K562 (cell line): Measurements from ENCODE around the gene LRRC71. TPM values are rescaled to one million over a fixed set of nuclear protein-coding genes. Genes with fewer than 3 reads are reported as not detected.

Experiments used
- EHMT2 ChIP-seq: fragments of 450-650 bp; IDR thresholded peaks from 2 replicates; pipeline ENCODE4 v1.6.1; 2018; ENCODE audit warnings: antibody characterized with exemption
- FOS ChIP-seq: IDR thresholded peaks from 3 replicates; pipeline ENCODE4 v1.6.1; 2011; ENCODE audit not compliant: insufficient read length; ENCODE audit errors: extremely low read depth
- KLF13 ChIP-seq: fragments of 450-650 bp; IDR thresholded peaks from 2 replicates; pipeline ENCODE4 v1.6.1; 2016; ENCODE audit warnings: missing genetic modification characterization, low read depth, mild to moderate bottlenecking, missing compliant biosample characterization, moderate library complexity, borderline replicate concordance
- MAFK ChIP-seq: IDR thresholded peaks from 2 replicates; pipeline ENCODE4 v1.6.1; 2011; ENCODE audit warnings: low read length, improper control_type of control experiment
- MAZ ChIP-seq, 2 experiments: fragments of 450-650 bp in 1 of 2; sonication (generic) in 1 of 2; formaldehyde crosslinking; IDR thresholded peaks in 1 of 2; conservative IDR thresholded peaks in 1 of 2; 2 replicates each; pipeline versions ENCODE4 v1.4.0 to v1.5.0; 2020; ENCODE audit warnings: mild to moderate bottlenecking in 1 of 2, missing genetic modification reagents in 1 of 2
- NBN ChIP-seq: fragments of 450-650 bp; IDR thresholded peaks from 2 replicates; pipeline ENCODE4 v1.6.1; 2016; ENCODE audit warnings: low read depth, mild to moderate bottlenecking
- NFRKB ChIP-seq: fragments of 450-650 bp; IDR thresholded peaks from 2 replicates; pipeline ENCODE4 v1.6.1; 2016; ENCODE audit warnings: low read depth
- PTBP1 ChIP-seq: fragments of 200-400 bp; formaldehyde crosslinking; IDR thresholded peaks from 2 replicates; pipeline ENCODE4 v1.6.1; 2017; ENCODE audit warnings: low read depth, low read length
- SNRNP70 ChIP-seq: fragments of 200-400 bp; formaldehyde crosslinking; optimal IDR thresholded peaks from 2 replicates; pipeline ENCODE3; 2017; ENCODE audit warnings: low read depth, low read length
- SRF ChIP-seq, 2 experiments: fragments of 250-450, 450-650 bp in 1 of 2; sonication (Bioruptor Pico) in 1 of 2; sonication (generic) in 1 of 2; formaldehyde crosslinking; IDR thresholded peaks; 2 replicates each; pipeline versions ENCODE4 v1.5.0 to v1.5.1; 2020 to 2022; ENCODE audit warnings: mild to moderate bottlenecking in 1 of 2, missing genetic modification reagents in 1 of 2
- TCFL5 ChIP-seq: fragments of 250-450 bp; sonication (Bioruptor Pico); conservative IDR thresholded peaks from 2 replicates; pipeline ENCODE4 v1.6.1; 2021; ENCODE audit warnings: mild to moderate bottlenecking, moderate library complexity, matching md5 sums
- ZKSCAN3 ChIP-seq: fragments of 250-450 bp; sonication (Bioruptor Pico); IDR thresholded peaks from 2 replicates; pipeline ENCODE4 v1.4.0; 2020
- ZNF263 ChIP-seq: sonication (generic); formaldehyde crosslinking; IDR thresholded peaks from 2 replicates; pipeline ENCODE4 v1.8.0; 2022; ENCODE audit warnings: mild to moderate bottlenecking, missing genetic modification reagents, borderline replicate concordance
- ZNF384 ChIP-seq: IDR thresholded peaks from 2 replicates; pipeline ENCODE4 v1.6.1; 2012; ENCODE audit warnings: low read depth, low read length, improper control_type of control experiment
- ZNF764 ChIP-seq: fragments of 250-450 bp; sonication (Bioruptor Pico); IDR thresholded peaks from 2 replicates; pipeline ENCODE4 v1.4.0; 2020; ENCODE audit warnings: low read depth, mild to moderate bottlenecking, moderate library complexity
- polyA plus RNA-seq, 8 experiments: library from polyadenylated mRNA; depleted of rRNA in 4 of 8; stranded (reverse) in 5 of 8; unstranded in 3 of 8; fragments of >200 nt; fragmentation: Nextera tagmentation in 2 of 8; fragmentation: Illumina TruSeq in 1 of 8; extraction: Ambion mirVana in 2 of 8; extraction: Trizol in 1 of 8; gene quantifications; 2 replicates each; pipeline versions ENCODE4 v1.2.1 to v1.2.3, GENCODE V29; 2011 to 2014; ENCODE audit warnings: inconsistent platforms in 1 of 8, missing spikeins in 1 of 8
- total RNA-seq, 7 experiments: library from RNA; depleted of rRNA in 6 of 7; stranded (reverse); fragments of >200 nt in 6 of 7; fragmentation: Illumina TruSeq in 2 of 7; extraction: Trizol in 2 of 7; gene quantifications; 2 replicates each; pipeline versions ENCODE4 v1.2.1 to v1.2.3, GENCODE V29; 2011 to 2021; ENCODE audit warnings: low replicate concordance in 1 of 7
- TF ChIP-seq, protein P1 (sequence below): fragments of 450-650 bp; IDR thresholded peaks from 2 replicates; pipeline ENCODE4 v1.6.1; 2014; ENCODE audit warnings: low read depth, mild to moderate bottlenecking, moderate library complexity, borderline replicate concordance
- TF ChIP-seq, protein P2 (sequence below): fragments of 450-650 bp; IDR thresholded peaks from 2 replicates; pipeline ENCODE4 v1.6.1; 2016; ENCODE audit warnings: missing biosample characterization, missing genetic modification characterization

The LRRC71 gene
- total and polyA plus RNA-seq, 9 of the 15 experiments (the other 6 are each of a cell fraction or from before 2014, with no cell fraction given), result 0.06 to 1.2 (median 0.51) TPM; not detected in 1

DNA sequence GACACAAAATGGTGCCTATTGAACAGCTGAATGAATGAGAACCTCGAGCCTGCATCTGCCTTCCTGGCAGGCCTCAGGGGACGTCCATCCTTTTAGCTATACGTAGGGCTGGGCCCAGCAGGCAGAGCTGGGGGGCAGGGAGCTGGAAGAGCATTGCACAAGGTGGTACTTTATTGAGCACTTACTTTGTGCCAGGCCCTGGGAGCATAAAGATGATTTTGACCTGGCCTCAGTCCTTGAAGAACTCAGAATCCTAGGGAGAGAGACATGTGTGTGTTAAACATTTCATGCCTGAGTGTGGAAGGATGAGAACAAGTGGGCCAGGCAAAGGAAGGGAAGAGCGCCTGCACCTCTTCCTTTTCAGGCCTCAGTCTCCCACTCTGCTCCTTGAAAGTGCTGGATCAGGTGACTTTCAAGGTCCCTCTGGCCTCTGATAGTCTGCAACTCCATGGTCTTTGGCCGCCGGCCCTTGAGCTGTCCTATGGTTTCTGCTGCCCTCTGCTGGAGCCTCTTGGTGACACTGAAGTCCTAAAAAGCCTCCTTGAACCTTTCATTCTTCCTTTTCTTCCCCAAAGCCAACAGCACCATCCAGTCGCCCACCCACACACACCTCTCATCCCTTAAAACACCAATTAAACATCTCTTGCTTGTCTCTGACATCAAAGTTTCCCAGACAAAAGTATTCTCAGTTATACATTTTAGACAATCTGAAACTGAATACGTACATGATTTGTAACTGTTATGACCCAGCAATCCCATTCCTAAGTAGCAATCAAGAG is 30.4 kb upstream of the LRRC71 start (continued):
- TF ChIP-seq, protein P1, sequence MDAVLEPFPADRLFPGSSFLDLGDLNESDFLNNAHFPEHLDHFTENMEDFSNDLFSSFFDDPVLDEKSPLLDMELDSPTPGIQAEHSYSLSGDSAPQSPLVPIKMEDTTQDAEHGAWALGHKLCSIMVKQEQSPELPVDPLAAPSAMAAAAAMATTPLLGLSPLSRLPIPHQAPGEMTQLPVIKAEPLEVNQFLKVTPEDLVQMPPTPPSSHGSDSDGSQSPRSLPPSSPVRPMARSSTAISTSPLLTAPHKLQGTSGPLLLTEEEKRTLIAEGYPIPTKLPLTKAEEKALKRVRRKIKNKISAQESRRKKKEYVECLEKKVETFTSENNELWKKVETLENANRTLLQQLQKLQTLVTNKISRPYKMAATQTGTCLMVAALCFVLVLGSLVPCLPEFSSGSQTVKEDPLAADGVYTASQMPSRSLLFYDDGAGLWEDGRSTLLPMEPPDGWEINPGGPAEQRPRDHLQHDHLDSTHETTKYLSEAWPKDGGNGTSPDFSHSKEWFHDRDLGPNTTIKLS, result peak; percentile 26; the same call in 1 of the 2 replicates
- TF ChIP-seq NFRKB, result no peak
- no peak for TF ChIP-seq ZKSCAN3
- no peak for TF ChIP-seq ZNF764 (CRISPR knock-in tag)
- TF ChIP-seq FOS, result no peak
- TF ChIP-seq MAFK, result no peak; the same call in 1 of the 2 replicates
- TF ChIP-seq SNRNP70, result no peak
- no peak for TF ChIP-seq ZNF384
- 0 out of 2 replicates have a peak, but pooled peaks have one; percentile 20 for TF ChIP-seq KLF13 (tag)
- TF ChIP-seq, protein P2, sequence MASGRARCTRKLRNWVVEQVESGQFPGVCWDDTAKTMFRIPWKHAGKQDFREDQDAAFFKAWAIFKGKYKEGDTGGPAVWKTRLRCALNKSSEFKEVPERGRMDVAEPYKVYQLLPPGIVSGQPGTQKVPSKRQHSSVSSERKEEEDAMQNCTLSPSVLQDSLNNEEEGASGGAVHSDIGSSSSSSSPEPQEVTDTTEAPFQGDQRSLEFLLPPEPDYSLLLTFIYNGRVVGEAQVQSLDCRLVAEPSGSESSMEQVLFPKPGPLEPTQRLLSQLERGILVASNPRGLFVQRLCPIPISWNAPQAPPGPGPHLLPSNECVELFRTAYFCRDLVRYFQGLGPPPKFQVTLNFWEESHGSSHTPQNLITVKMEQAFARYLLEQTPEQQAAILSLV (tag), result no peak
- no peak for TF ChIP-seq SRF (CRISPR knock-in tag; IDR thresholded peaks at IDR 0.05)
- TF ChIP-seq EHMT2, result no peak; the same call in 1 of the 2 replicates
- peak; percentile 40; the same call in 1 of the 2 replicates for TF ChIP-seq ZNF263 (CRISPR knock-in tag)
- no peak for TF ChIP-seq PTBP1
- TF ChIP-seq NBN, result no peak
- no peak for TF ChIP-seq TCFL5 (CRISPR knock-in tag)
- TF ChIP-seq MAZ (CRISPR knock-in tag; conservative IDR thresholded peaks at IDR 0.05 in 1 of 2, IDR thresholded peaks at IDR 0.05 in 1 of 2), result peak in 1 of 2 experiments; percentile 62; a peak in 2 of 4 replicates
